ENCODE measurements around the gene RNF114.
"Not testable (repeated sequence)": the region's sequence is repeated elsewhere in the genome, so short reads cannot be mapped to it uniquely, and the experiment has no call there.

Gene RNF114

GRCh38 chr20:49965781-49966305 is 29.6 kb downstream of the RNF114 start:
- DNase-seq (ENCODE audit: low read depth), result no peak

- DNase-seq (ENCODE audit: low read depth), result no peak
Measured at GRCh38 chr20:49966861-49967260, 30.7 kb downstream of the RNF114 start.

GRCh38 chr20:49969234-49969633 is 33.0 kb downstream of the RNF114 start:
- no peak for DNase-seq (ENCODE audit: low read depth)

- no peak for DNase-seq (ENCODE audit: low read depth)
Measured at GRCh38 chr20:49969946-49970345, 33.7 kb downstream of the RNF114 start.

GRCh38 chr20:49970498-49970897 is 34.3 kb downstream of the RNF114 start:
- DNase-seq (ENCODE audit: low read depth), result no peak

GRCh38 chr20:49973981-49974380 is 37.8 kb downstream of the RNF114 start:
- DNase-seq (ENCODE audit: low read depth), result no peak

GRCh38 chr20:49976542-49976941 is 40.3 kb downstream of the RNF114 start:
- peak; percentile 58 for DNase-seq (ENCODE audit: low read depth)

GRCh38 chr20:49977740-49978139 is 41.5 kb downstream of the RNF114 start:
- not testable (repeated sequence) for DNase-seq (ENCODE audit: low read depth)

- no peak for DNase-seq (ENCODE audit: low read depth)
Measured at GRCh38 chr20:49978685-49979029, 42.5 kb downstream of the RNF114 start.

- no peak for DNase-seq (ENCODE audit: low read depth)
Measured at GRCh38 chr20:49979030-49979832, 43.0 kb downstream of the RNF114 start.

GRCh38 chr20:49980140-49981008 is 44.2 kb downstream of the RNF114 start:
- no peak for DNase-seq (ENCODE audit: low read depth)

- DNase-seq (ENCODE audit: low read depth), result no peak
Measured at GRCh38 chr20:49981218-49982071, 45.2 kb downstream of the RNF114 start.

GRCh38 chr20:49982072-49982345 is 45.8 kb downstream of the RNF114 start:
- no peak for DNase-seq (ENCODE audit: low read depth)

GRCh38 chr20:49982346-49983122 is 46.3 kb downstream of the RNF114 start, which contains the start of gene SNAI1:
Gene SNAI1 (plus strand): TSS chr20:49982980. CDS start chr20:49983060, 80 bp downstream.
- peak; percentile 86 for DNase-seq (ENCODE audit: low read depth)

- DNase-seq (ENCODE audit: low read depth), result no peak
Measured at GRCh38 chr20:49983123-49983847, 47.1 kb downstream of the RNF114 start.

- DNase-seq (ENCODE audit: low read depth), result no peak
Measured at GRCh38 chr20:49983848-49984408, 47.7 kb downstream of the RNF114 start.

GRCh38 chr20:49984426-49985153 is 48.4 kb downstream of the RNF114 start:
- DNase-seq (ENCODE audit: low read depth), result no peak

- no peak for DNase-seq (ENCODE audit: low read depth)
Measured at GRCh38 chr20:49985157-49985556, 49.0 kb downstream of the RNF114 start.

- DNase-seq (ENCODE audit: low read depth), result no peak
Measured at GRCh38 chr20:49985617-49986016, 49.4 kb downstream of the RNF114 start.

- no peak for DNase-seq (ENCODE audit: low read depth)
Measured at GRCh38 chr20:49986049-49986448, 49.9 kb downstream of the RNF114 start.
